IgD-negative memory B cell (primary cell): ENCODE data around the gene KCNIP4. TPM values are rescaled to one million over a fixed set of nuclear protein-coding genes. Genes with fewer than 3 reads are reported as not detected.
"Not testable (repeated sequence)": the region's sequence is repeated elsewhere in the genome, so short reads cannot be mapped to it uniquely, and the experiment has no call there.

Experiments
- H3K27ac Mint-ChIP-seq, 3 donors: one replicate each; pipeline ENCODE4 v1.8.0; 2020 to 2022; ENCODE audit warnings: mild to moderate bottlenecking in 3 of 3, mixed read lengths in 3 of 3, moderate library complexity in 1 of 3
- H3K27me3 Mint-ChIP-seq: one replicate; pipeline ENCODE4 v1.8.0; 2021; ENCODE audit warnings: mixed read lengths
- H3K36me3 Mint-ChIP-seq: one replicate; pipeline ENCODE4 v1.8.0; 2020; ENCODE audit warnings: mild to moderate bottlenecking, mixed read lengths
- H3K4me1 Mint-ChIP-seq, 3 donors: one replicate each; pipeline ENCODE4 v1.8.0; 2020 to 2022; ENCODE audit warnings: mixed read lengths in 3 of 3, mild to moderate bottlenecking in 1 of 3
- H3K4me3 Mint-ChIP-seq, 4 donors: one replicate each; pipeline ENCODE4 v1.8.0; 2020 to 2022; ENCODE audit warnings: mild to moderate bottlenecking in 4 of 4, mixed read lengths in 4 of 4, moderate library complexity in 3 of 4
- H3K9me3 Mint-ChIP-seq, 3 donors: one replicate each; pipeline ENCODE4 v1.8.0; 2020 to 2021; ENCODE audit warnings: mixed read lengths in 3 of 3, mild to moderate bottlenecking in 1 of 3
- polyA plus RNA-seq: library from polyadenylated mRNA; unstranded; fragments of 300-500 nt; fragmentation: Illumina TruSeq; gene quantifications from one replicate; pipeline ENCODE4 v1.2.3, GENCODE V29; 2021

Gene KCNIP4
- polyA plus RNA-seq = 0.10 TPM

GRCh38 chr4:21948347-21949072 is at the start of gene KCNIP4:
TSS of gene KCNIP4 (minus strand) at chr4:21948772.
- Mint-ChIP-seq H3K4me1 (peaks cover 0 to 4% (median 2%) of the 10 kb centered on the region in 3 donors), H3K9me3 (peaks cover 9 to 12% (median 9%) of the 10 kb centered on the region in 3 donors), H3K36me3 (no peaks in the 10 kb centered on the region), H3K4me3 (no peak within 1 kb of the TSS), H3K27ac (no peak within 1 kb of the TSS), H3K27me3 (peaks cover 5% of the 10 kb centered on the region)

- not testable (repeated sequence) for H3K27me3 Mint-ChIP-seq, H3K36me3 Mint-ChIP-seq
These were observed 48.0 kb upstream of the KCNIP4 start for GRCh38 chr4:21996618-21997017.

DNA sequence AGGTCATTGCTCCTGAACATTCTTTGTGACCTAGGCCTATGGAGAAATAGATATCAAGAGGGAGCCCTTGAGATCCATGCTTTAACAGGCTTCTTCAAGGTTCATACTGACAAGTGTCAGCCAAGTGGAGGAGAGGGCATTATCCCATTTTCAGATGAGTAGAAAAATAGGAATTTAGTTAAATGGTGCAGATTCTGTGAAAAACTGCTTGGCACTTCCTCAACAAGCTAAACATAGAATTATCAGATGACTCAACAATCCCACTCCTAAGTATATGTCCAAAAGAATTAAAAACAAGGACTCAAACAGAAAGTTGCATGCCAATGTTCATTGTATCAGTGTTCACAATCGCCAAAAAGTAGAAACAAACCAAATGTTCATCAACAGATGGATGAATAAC is 43.8 kb upstream of the KCNIP4 start:
- no peaks in the 10 kb centered on the region for H3K36me3 Mint-ChIP-seq
- H3K27ac Mint-ChIP-seq = no peak overlapping the region
- H3K9me3 Mint-ChIP-seq = peaks cover 2 to 10% (median 3%) of the 10 kb centered on the region in 3 donors
- H3K27me3 Mint-ChIP-seq = no peaks in the 10 kb centered on the region
- H3K4me3 Mint-ChIP-seq = no peak overlapping the region
- H3K4me1 Mint-ChIP-seq = no peaks in the 10 kb centered on the region

More at GRCh38 chr4:21996618-21997017, 48.0 kb upstream of the KCNIP4 start:
- H3K4me1 Mint-ChIP-seq, H3K27ac Mint-ChIP-seq, H3K4me3 Mint-ChIP-seq: not testable (repeated sequence)
- H3K9me3 Mint-ChIP-seq = peaks cover 3 to 11% (median 6%) of the 10 kb centered on the region in 3 donors

DNA sequence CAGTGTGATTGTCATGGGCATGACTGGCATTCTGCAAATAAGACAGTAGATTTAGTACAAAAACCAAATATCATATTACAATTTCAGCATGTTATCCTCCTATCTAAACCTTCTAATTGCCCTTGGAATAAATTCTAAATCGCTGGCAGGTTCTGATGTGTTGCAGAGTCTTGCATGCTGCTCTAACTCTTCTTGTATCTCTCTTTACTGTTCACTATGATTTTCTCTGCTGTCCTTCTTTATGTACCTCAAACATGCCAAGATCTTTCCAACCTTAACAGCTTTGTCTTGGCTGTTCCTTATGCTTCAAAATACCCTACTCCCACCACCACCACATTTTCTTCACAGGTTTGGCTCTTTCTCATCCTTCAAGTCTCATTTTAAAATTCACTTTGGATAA is 43.0 kb upstream of the KCNIP4 start:
- H3K27me3 Mint-ChIP-seq = no peaks in the 10 kb centered on the region
- no peaks in the 10 kb centered on the region for H3K36me3 Mint-ChIP-seq
- no peak overlapping the region for H3K4me3 Mint-ChIP-seq
- no peaks in the 10 kb centered on the region for H3K4me1 Mint-ChIP-seq
- no peak overlapping the region for H3K27ac Mint-ChIP-seq
- peaks cover 2 to 10% (median 3%) of the 10 kb centered on the region in 3 donors for H3K9me3 Mint-ChIP-seq

- Mint-ChIP-seq H3K4me3 (no peak overlapping the region), H3K9me3 (peaks cover 0 to 10% (median 3%) of the 10 kb centered on the region in 3 donors), H3K4me1 (no peaks in the 10 kb centered on the region), H3K36me3 (no peaks in the 10 kb centered on the region), H3K27me3 (no peaks in the 10 kb centered on the region), H3K27ac (no peak overlapping the region)
These were observed 42.5 kb upstream of the KCNIP4 start for GRCh38 chr4:21991050-21991449.

DNA sequence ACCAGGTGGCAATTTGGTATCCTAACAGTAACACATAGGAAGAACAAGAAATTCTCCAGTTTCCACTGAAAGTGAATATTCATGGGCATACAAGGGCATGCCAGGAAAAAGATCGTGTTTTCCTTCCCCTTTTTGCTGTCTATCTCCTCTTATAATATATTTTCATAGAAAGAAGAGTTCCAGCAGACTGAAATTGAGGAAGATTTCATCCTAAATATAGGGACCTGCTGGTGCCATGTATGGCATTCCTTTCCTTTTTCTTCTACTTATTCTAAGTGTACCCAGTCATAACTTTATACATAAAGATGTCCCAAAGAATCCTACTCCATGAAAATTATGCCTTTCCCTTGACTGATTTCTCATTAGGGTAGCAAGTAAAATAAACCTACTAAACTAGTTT is 40.8 kb upstream of the KCNIP4 start:
- Mint-ChIP-seq H3K36me3 (no peaks in the 10 kb centered on the region), H3K9me3 (peaks cover 1 to 3% (median 3%) of the 10 kb centered on the region in 3 donors), H3K27me3 (no peaks in the 10 kb centered on the region), H3K4me3 (no peak overlapping the region), H3K4me1 (no peaks in the 10 kb centered on the region), H3K27ac (no peak overlapping the region)

DNA sequence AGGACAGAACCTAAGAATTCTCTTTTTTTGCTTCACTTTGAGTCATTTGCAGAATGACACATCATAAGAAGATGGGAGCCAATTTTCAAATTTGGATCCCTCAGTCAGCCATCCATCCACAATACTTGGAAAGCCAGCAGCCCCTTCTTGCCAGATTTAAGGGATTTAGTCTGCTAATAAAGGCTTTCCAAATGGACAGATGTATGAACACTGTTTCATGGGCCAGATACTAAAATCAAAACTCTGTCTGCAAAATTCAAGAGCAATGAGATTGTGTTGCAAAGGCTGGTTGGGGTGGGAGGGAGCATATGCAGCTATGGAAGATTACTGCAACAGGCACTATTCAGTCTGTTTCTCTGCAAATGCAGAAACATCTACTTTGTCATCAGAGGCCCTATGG is 37.7 kb upstream of the KCNIP4 start:
- Mint-ChIP-seq H3K4me1 (no peaks in the 10 kb centered on the region), H3K9me3 (peaks cover 1 to 6% (median 3%) of the 10 kb centered on the region in 3 donors), H3K27ac (no peak overlapping the region), H3K4me3 (no peak overlapping the region), H3K27me3 (no peaks in the 10 kb centered on the region), H3K36me3 (no peaks in the 10 kb centered on the region)

DNA sequence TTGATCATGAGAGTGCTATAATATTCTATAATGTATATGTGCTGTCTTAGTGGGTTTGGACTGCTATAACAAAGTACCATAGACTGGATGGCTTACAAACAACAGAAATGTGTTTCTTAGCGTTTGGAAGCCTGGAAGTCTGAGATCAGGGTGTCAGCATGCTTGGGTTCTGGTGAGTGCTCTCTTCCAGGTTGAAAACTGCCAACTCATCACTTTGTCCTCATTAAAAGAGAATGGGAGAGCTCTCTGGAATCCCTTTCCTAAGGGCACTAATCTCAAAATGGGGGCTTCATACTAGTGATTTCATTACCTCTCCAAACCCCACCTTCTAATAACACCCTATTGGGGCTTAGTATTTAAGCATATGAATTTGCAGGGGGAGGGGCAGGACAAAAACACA is 33.5 kb upstream of the KCNIP4 start:
- H3K4me1 Mint-ChIP-seq = no peaks in the 10 kb centered on the region
- H3K4me3 Mint-ChIP-seq = no peak overlapping the region
- no peaks in the 10 kb centered on the region for H3K36me3 Mint-ChIP-seq
- no peak overlapping the region for H3K27ac Mint-ChIP-seq
- H3K9me3 Mint-ChIP-seq = peaks cover 1 to 3% (median 2%) of the 10 kb centered on the region in 3 donors
- no peaks in the 10 kb centered on the region for H3K27me3 Mint-ChIP-seq

DNA sequence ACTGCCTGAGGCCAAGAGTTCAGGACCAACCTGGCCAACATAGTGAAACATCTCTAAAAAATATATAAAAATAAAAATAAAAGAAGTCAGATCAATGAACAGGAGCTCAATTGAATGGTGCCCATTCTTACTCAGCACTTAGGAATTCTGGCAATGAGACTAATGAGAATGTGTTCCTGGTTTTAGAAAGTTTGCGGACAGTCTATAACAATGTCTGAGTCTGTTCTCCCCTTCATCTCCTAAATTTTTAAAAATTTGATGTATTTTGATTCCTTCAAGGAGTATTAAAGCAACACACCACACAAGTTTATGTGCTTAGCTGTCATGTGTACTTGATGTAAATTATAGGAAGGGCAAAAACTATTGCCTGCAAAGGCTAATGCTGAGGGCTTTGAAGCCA is 30.6 kb upstream of the KCNIP4 start:
- peaks cover 8 to 16% (median 9%) of the 10 kb centered on the region in 3 donors for H3K9me3 Mint-ChIP-seq
- no peak overlapping the region for H3K4me3 Mint-ChIP-seq

GRCh38 chr4:21976166-21976565 is 27.6 kb upstream of the KCNIP4 start:
- no peak overlapping the region for H3K4me3 Mint-ChIP-seq
- peaks cover 8 to 17% (median 9%) of the 10 kb centered on the region in 3 donors for H3K9me3 Mint-ChIP-seq
- H3K27me3 Mint-ChIP-seq = no peaks in the 10 kb centered on the region
- no peak overlapping the region for H3K27ac Mint-ChIP-seq
- H3K4me1 Mint-ChIP-seq = no peaks in the 10 kb centered on the region
- no peaks in the 10 kb centered on the region for H3K36me3 Mint-ChIP-seq

More for the DNA sequence above, 30.6 kb upstream of the KCNIP4 start:
- H3K27ac Mint-ChIP-seq = no peak overlapping the region
- H3K27me3 Mint-ChIP-seq = no peaks in the 10 kb centered on the region
- H3K4me1 Mint-ChIP-seq = no peaks in the 10 kb centered on the region
- no peaks in the 10 kb centered on the region for H3K36me3 Mint-ChIP-seq

GRCh38 chr4:21973850-21974249 is 25.3 kb upstream of the KCNIP4 start:
- Mint-ChIP-seq H3K4me1 (peaks cover 0 to 3% (median 0%) of the 10 kb centered on the region in 3 donors), H3K36me3 (no peaks in the 10 kb centered on the region), H3K4me3 (no peak overlapping the region), H3K27me3 (no peaks in the 10 kb centered on the region), H3K9me3 (peaks cover 10 to 22% (median 12%) of the 10 kb centered on the region in 3 donors), H3K27ac (no peak overlapping the region)

GRCh38 chr4:21964762-21965319 is 16.3 kb upstream of the KCNIP4 start:
- Mint-ChIP-seq H3K36me3 (peaks cover 2% of the 10 kb centered on the region), H3K9me3 (peaks cover 3 to 7% (median 4%) of the 10 kb centered on the region in 3 donors), H3K4me3 (no peak overlapping the region), H3K27ac (no peak overlapping the region), H3K27me3 (no peaks in the 10 kb centered on the region), H3K4me1 (peaks cover 0 to 3% (median 0%) of the 10 kb centered on the region in 3 donors)

DNA sequence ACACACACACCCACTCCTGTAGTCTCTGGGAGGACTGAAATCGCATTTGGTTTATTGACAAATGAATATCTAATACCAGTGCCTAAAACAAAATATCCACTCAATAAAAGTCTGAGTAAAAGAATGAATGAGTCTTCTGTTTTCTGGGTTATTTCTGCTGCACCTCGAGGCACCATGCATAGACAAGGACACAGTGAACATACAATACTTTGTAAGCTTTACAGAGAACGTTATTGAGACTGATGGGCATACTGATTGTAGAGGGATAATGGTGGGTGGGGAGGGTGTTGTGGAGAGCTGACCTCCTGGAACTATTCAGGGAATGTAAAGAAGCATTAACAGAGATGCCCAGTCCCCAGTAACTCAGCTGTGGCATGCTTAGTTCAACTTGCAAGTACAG is 14.1 kb upstream of the KCNIP4 start:
- Mint-ChIP-seq H3K27me3 (no peaks in the 10 kb centered on the region), H3K4me1 (no peaks in the 10 kb centered on the region), H3K27ac (no peak overlapping the region), H3K36me3 (peaks cover 2% of the 10 kb centered on the region), H3K4me3 (no peak overlapping the region), H3K9me3 (peaks cover 2 to 10% (median 2%) of the 10 kb centered on the region in 3 donors)

DNA sequence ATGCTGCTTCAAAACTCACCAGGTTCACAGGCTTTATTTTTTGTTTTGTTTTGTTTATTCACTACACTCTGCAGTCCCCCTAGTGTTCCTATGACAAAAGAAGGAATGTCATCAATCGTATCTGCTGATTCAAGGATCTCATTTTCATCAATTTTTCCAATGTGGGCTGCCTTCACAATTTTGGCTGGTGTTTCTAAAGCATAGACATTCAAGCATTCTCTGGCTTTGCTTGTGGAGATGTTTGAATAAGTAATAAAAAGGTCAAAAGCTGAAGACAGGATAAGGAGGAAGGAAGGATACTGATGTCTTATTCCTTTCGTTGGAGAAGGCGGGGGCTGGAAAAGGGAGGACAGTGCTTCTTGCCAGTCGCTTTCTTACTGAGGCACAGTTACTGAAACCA is 12.2 kb upstream of the KCNIP4 start:
- peaks cover 2 to 11% (median 2%) of the 10 kb centered on the region in 3 donors for H3K9me3 Mint-ChIP-seq
- H3K27me3 Mint-ChIP-seq = no peaks in the 10 kb centered on the region
- H3K36me3 Mint-ChIP-seq = peaks cover 1% of the 10 kb centered on the region
- H3K27ac Mint-ChIP-seq = no peak overlapping the region
- no peak overlapping the region for H3K4me3 Mint-ChIP-seq
- H3K4me1 Mint-ChIP-seq = no peaks in the 10 kb centered on the region

GRCh38 chr4:21954916-21955315 is 6.3 kb upstream of the KCNIP4 start:
- no peak overlapping the region for H3K27ac Mint-ChIP-seq
- peaks cover 0 to 12% (median 0%) of the 10 kb centered on the region in 3 donors for H3K9me3 Mint-ChIP-seq
- no peaks in the 10 kb centered on the region for H3K36me3 Mint-ChIP-seq
- no peaks in the 10 kb centered on the region for H3K4me1 Mint-ChIP-seq
- no peak overlapping the region for H3K4me3 Mint-ChIP-seq
- H3K27me3 Mint-ChIP-seq = no peaks in the 10 kb centered on the region

DNA sequence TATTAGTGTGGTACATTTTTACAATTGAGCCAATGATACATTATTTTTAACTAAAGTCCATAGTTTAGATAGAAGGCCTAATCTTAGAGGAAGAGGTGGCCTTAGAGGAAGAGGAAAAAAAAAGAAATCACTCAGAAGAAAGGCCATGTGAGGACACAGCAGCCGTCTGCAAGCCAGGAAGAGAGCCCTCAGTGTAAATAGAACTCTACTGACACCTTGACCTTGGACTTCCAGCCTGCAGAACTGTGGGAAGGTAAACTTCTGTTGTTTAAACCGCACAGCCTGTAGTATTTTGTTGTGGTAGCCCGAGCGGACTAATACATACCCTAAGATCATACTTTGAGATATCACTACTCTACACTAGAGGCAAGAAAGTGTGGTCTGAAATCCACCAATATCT is 5.1 kb upstream of the KCNIP4 start:
- no peaks in the 10 kb centered on the region for H3K27me3 Mint-ChIP-seq
- H3K36me3 Mint-ChIP-seq = no peaks in the 10 kb centered on the region
- no peaks in the 10 kb centered on the region for H3K4me1 Mint-ChIP-seq
- H3K9me3 Mint-ChIP-seq = peaks cover 0 to 15% (median 2%) of the 10 kb centered on the region in 3 donors
- no peak overlapping the region for H3K4me3 Mint-ChIP-seq
- H3K27ac Mint-ChIP-seq = no peak overlapping the region
